GM19239 (cell line): ENCODE data around the gene VASN.
"Not testable (repeated sequence)": the region's sequence is repeated elsewhere in the genome, so short reads cannot be mapped to it uniquely, and the experiment has no call there.

Source experiments
- DNase-seq: peaks from one replicate; pipeline ENCODE4 v3.0.0; 2011; ENCODE audit warnings: low spot score; ENCODE audit not compliant: insufficient read length
- FAIRE-seq: peaks from 2 replicates; lab custom pipeline; 2011; peaks lifted over from hg19 to GRCh38; lab: Jason Lieb, UNC

Gene VASN

DNA sequence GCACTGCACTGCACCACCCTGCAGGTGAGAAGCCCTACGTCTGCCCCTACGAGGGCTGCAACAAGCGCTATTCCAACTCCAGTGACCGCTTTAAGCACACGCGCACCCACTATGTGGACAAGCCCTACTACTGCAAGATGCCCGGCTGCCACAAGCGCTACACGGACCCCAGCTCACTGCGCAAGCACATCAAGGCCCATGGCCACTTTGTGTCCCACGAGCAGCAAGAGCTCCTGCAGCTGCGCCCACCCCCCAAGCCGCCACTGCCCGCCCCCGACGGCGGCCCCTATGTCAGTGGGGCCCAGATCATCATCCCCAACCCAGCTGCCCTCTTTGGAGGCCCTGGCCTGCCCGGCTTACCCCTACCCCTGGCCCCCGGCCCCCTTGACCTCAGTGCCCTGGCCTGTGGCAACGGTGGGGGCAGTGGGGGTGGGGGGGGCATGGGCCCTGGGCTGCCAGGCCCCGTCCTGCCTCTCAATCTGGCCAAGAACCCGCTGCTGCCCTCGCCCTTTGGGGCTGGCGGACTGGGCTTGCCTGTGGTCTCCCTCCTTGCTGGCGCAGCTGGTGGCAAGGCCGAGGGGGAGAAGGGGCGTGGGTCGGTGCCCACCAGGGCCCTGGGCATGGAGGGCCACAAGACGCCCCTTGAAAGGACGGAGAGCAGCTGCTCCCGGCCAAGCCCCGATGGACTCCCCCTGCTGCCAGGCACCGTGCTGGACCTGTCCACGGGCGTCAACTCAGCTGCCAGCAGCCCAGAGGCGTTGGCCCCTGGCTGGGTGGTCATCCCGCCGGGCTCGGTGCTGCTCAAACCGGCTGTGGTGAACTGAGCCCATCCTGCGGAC lies 34.7 kb upstream of the VASN start:
- DNase-seq (no peak), FAIRE-seq (no peak)

GRCh38 chr16:4337540-4338088 lies 34.0 kb upstream of the VASN start:
- FAIRE-seq (no peak), DNase-seq (no peak)

DNA sequence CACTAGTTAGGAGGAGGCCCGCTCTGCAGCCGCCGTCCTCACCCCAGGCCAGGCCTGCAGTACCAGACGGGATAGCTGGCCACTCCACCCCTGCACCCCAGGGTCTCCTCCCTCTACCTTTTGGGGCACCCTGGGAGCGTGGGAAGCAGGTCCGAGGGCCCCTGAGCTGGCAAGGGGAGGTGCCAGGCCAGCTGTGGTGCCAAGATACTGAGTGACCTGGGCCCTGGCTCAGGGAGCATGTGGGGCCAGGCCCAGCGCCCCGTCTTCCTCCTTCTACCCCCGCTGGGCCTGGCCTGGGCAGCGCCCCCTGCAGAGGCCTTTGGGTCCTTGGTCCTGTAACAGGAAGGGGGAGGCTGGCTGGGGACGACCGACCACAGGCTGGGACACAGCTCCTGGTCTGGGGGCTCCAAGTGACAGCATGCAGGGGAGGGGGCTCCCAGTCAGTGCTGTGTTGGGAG lies 33.5 kb upstream of the VASN start:
- FAIRE-seq, result no peak
- no peak for DNase-seq

GRCh38 chr16:4338712-4339299 lies 32.8 kb upstream of the VASN start:
- DNase-seq (no peak), FAIRE-seq (no peak)

- FAIRE-seq (no peak), DNase-seq (no peak)
Measured at GRCh38 chr16:4339455-4339854, 32.2 kb upstream of the VASN start.

GRCh38 chr16:4339909-4340308 lies 31.7 kb upstream of the VASN start:
- FAIRE-seq (no peak), DNase-seq (no peak)

GRCh38 chr16:4340443-4340842 lies 31.2 kb upstream of the VASN start:
- DNase-seq (no peak), FAIRE-seq (no peak)

- FAIRE-seq (no peak), DNase-seq (no peak)
Measured at GRCh38 chr16:4341250-4341649, 30.4 kb upstream of the VASN start.

GRCh38 chr16:4342866-4343744 lies 28.5 kb upstream of the VASN start:
- no peak for FAIRE-seq
- no peak for DNase-seq

- DNase-seq, FAIRE-seq: not testable (repeated sequence)
Measured at GRCh38 chr16:4344300-4344982, 27.2 kb upstream of the VASN start.

GRCh38 chr16:4344983-4345835 lies 26.4 kb upstream of the VASN start:
- FAIRE-seq, result no peak
- no peak for DNase-seq

GRCh38 chr16:4345836-4346781 lies 25.5 kb upstream of the VASN start:
- FAIRE-seq (no peak), DNase-seq (no peak)

DNA sequence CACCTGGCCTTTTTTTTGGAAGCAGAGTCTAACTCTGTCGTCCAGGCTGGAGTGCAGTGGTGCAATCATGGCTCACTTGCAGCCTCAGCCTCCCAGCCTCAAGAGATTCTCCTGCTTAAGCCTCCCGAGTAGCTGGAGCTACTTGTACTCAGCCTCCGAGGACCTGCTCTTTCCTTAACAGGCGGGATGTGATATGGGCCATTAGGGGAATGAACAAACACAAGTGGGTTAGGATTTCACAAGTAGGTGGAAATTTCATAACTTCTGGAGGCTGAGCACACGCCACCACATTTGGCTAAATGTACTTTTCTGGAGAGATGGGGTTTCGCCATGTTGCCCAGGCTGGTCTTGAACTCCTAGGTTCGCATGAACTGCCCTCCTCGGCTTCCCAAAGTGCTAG lies 24.6 kb upstream of the VASN start:
- FAIRE-seq (no peak), DNase-seq (no peak)

GRCh38 chr16:4347765-4348509 lies 23.7 kb upstream of the VASN start:
- DNase-seq (no peak), FAIRE-seq (no peak)

DNA sequence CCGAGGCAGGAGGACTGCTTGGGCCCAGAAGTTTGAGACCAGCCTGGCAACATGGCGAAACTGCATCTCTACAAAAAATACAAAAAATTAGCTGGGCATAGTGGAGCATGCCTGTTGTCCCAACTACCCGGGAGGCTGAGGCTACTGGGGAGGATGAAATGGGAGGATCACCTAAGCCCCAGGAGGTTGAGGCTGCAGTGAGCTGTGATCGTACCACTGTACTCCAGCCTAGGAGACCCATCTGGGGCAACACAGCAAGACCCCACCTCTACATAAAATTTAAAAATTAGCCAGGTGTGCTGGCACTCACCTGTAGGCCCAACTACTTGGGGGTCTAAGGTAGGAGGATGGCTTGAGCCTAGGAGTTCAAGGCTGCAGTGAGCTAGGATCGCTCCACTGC lies 22.3 kb upstream of the VASN start:
- FAIRE-seq (no peak), DNase-seq (no peak)

DNA sequence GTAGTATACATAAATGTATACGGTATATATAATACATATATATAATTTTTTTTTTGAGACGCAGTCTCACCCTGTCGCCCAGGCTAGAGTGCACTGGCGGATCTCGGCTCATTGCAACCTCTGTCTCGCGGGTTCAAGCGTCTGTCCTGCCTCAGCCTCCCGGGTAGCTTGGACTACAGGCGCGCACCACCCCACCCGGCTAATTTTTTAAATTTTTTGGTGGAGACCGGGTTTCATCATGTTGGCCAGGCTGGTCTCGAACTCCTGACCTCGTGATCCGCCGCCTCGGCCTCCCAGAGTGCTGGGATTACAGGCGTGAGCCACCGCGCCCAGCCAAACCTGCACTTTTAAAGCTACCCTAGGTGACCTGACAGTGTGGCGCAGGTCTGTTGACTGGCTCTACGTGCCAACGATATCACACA lies 21.3 kb upstream of the VASN start:
- DNase-seq (no peak), FAIRE-seq (no peak)
